Loucy (cell line): ENCODE measurements around the gene RNF181.
"Not testable (repeated sequence)": the region's sequence is repeated elsewhere in the genome, so short reads cannot be mapped to it uniquely, and the experiment has no call there.

Experiments used
- CTCF ChIP-seq: fragments of 200-600 bp; sonication (generic); conservative IDR thresholded peaks from 2 replicates; pipeline ENCODE4 v1.5.1; 2014; ENCODE audit warnings: mild to moderate bottlenecking, antibody characterized with exemption, low read length
- EZH2phosphoT487 ChIP-seq: fragments of 200-600 bp; IDR thresholded peaks from 2 replicates; pipeline ENCODE4 v1.6.1; 2018; ENCODE audit warnings: antibody characterized with exemption, mild to moderate bottlenecking, moderate library complexity, borderline replicate concordance

GRCh38 chr2:85560403-85560726 is 35.2 kb upstream of the RNF181 start:
- not testable (repeated sequence) for TF ChIP-seq CTCF, EZH2phosphoT487
